Ishikawa (cell line): Measurements from ENCODE around the gene DCXR.

Experiments used
- CEBPB ChIP-seq: IDR thresholded peaks from 2 replicates; pipeline ENCODE4 v1.6.1; 2012
- CREB1 ChIP-seq: IDR thresholded peaks from 2 replicates; pipeline ENCODE4 v1.6.1; 2012; ENCODE audit warnings: low read depth
- EP300 ChIP-seq: IDR thresholded peaks from 2 replicates; pipeline ENCODE4 v1.6.1; 2012; ENCODE audit warnings: borderline replicate concordance
- FOXM1 ChIP-seq: IDR thresholded peaks from 2 replicates; pipeline ENCODE4 v1.6.1; 2012; ENCODE audit warnings: low read depth, borderline replicate concordance
- MAX ChIP-seq: IDR thresholded peaks from 2 replicates; pipeline ENCODE4 v1.6.1; 2012
- NFIC ChIP-seq: IDR thresholded peaks from 2 replicates; pipeline ENCODE4 v1.6.1; 2012
- RAD21 ChIP-seq: IDR thresholded peaks from 2 replicates; pipeline ENCODE4 v1.6.1; 2012; ENCODE audit warnings: low read depth
- REST ChIP-seq: IDR thresholded peaks from 2 replicates; pipeline ENCODE4 v1.6.1; 2012; ENCODE audit warnings: low read depth, mild to moderate bottlenecking
- TAF1 ChIP-seq: IDR thresholded peaks from 2 replicates; pipeline ENCODE4 v1.6.1; 2012; ENCODE audit warnings: low read depth, mild to moderate bottlenecking
- TCF12 ChIP-seq: IDR thresholded peaks from 2 replicates; pipeline ENCODE4 v1.6.1; 2012; ENCODE audit warnings: low read depth
- USF1 ChIP-seq: IDR thresholded peaks from 2 replicates; pipeline ENCODE4 v1.6.1; 2012
- YY1 ChIP-seq: IDR thresholded peaks from 2 replicates; pipeline ENCODE4 v1.6.1; 2012; ENCODE audit warnings: low read depth
- ZBTB7A ChIP-seq: IDR thresholded peaks from 2 replicates; pipeline ENCODE4 v1.6.1; 2012; ENCODE audit warnings: low read depth

GRCh38 chr17:82012640-82013295 lies 24.7 kb downstream of the DCXR start:
- no peak for TF ChIP-seq ZBTB7A
- no peak for TF ChIP-seq NFIC
- TF ChIP-seq MAX = no peak
- no peak for TF ChIP-seq RAD21
- TF ChIP-seq CREB1 = no peak
- no peak for TF ChIP-seq CEBPB
- TF ChIP-seq EP300 = no peak
- TF ChIP-seq TCF12 = no peak
- no peak for TF ChIP-seq REST
- no peak for TF ChIP-seq TAF1
- TF ChIP-seq YY1 = no peak
- no peak for TF ChIP-seq FOXM1
- no peak for TF ChIP-seq USF1
